Esophagus squamous epithelium (tissue), 5 donors: ENCODE results near the gene TNFRSF25. TPM values are rescaled to one million over a fixed set of nuclear protein-coding genes. Genes with fewer than 3 reads are reported as not detected.

Source experiments
- DNase-seq: peaks from one replicate; lab custom pipeline; 2025; lab: John Stamatoyannopoulos, UW
- H3K27ac ChIP-seq, 4 donors: fragments of 200-600 bp; sonication (generic); one replicate each; pipeline ENCODE4 v1.5.1; 2016 to 2019; ENCODE audit warnings: mild to moderate bottlenecking in 1 of 4
- H3K27me3 ChIP-seq, 4 donors: fragments of 200-600 bp; sonication (generic); 1 replicate in 3 of 4; 2 replicates in 1 of 4; pipeline versions ENCODE4 v1.5.1 to v1.6.0; 2017 to 2021; ENCODE audit warnings: antibody characterized with exemption in 1 of 4
- H3K36me3 ChIP-seq, 3 donors: fragments of 200-600 bp; sonication (generic); one replicate each; pipeline ENCODE4 v1.5.1; 2016 to 2019
- H3K4me1 ChIP-seq, 3 donors: fragments of 200-600 bp; sonication (generic); one replicate each; pipeline ENCODE4 v1.5.1; 2017 to 2019
- H3K4me3 ChIP-seq, 4 donors: fragments of 200-600 bp; sonication (generic); 1 replicate in 3 of 4; 2 replicates in 1 of 4; pipeline ENCODE4 v1.5.1; 2016 to 2019; ENCODE audit warnings: mild to moderate bottlenecking in 2 of 4, moderate library complexity in 1 of 4
- H3K9me3 ChIP-seq, 3 donors: fragments of 200-600 bp; sonication (generic); one replicate each; pipeline ENCODE4 v1.5.1; 2016 to 2019
- POLR2A ChIP-seq, 4 donors: fragments of 450-650 bp; IDR thresholded peaks; one replicate each; pipeline ENCODE4 v1.6.1; 2017; ENCODE audit warnings: antibody characterized with exemption in 4 of 4, mild to moderate bottlenecking in 4 of 4, moderate library complexity in 3 of 4
- WGBS, 2 donors: methylation state at CpG; one replicate each; pipeline ENCODE4 v1.1.5; 2018; 5-methylcytosine and 5-hydroxymethylcytosine counted together
- intact Hi-C: fragments of 100-400 bp; cut with DNase I; formaldehyde crosslinking; loops from one replicate; pipeline ENCODE4 v1.15.0; 2022
- total RNA-seq, 4 donors: library from RNA; depleted of rRNA; stranded (reverse); fragments of >200 nt; gene quantifications; one replicate each; pipeline ENCODE4 v1.1.0, GENCODE V29; 2016
- TF ChIP-seq, protein P1 (sequence below), 6 experiments: fragments of 450-650 bp in 4 of 6; fragments of 200-600 bp in 2 of 6; sonication (generic) in 2 of 6; IDR thresholded peaks; one replicate each; pipeline ENCODE4 v1.5.1; 2016 to 2019; ENCODE audit warnings: antibody characterized with exemption in 6 of 6, mild to moderate bottlenecking in 4 of 6, moderate library complexity in 4 of 6
- donor health status: DM: yes; HTN: yes; CAD: no.

The TNFRSF25 gene
- total RNA-seq, 4 donors from 2014 or later, result 22.1 to 47.3 (median 34.3) TPM

DNA sequence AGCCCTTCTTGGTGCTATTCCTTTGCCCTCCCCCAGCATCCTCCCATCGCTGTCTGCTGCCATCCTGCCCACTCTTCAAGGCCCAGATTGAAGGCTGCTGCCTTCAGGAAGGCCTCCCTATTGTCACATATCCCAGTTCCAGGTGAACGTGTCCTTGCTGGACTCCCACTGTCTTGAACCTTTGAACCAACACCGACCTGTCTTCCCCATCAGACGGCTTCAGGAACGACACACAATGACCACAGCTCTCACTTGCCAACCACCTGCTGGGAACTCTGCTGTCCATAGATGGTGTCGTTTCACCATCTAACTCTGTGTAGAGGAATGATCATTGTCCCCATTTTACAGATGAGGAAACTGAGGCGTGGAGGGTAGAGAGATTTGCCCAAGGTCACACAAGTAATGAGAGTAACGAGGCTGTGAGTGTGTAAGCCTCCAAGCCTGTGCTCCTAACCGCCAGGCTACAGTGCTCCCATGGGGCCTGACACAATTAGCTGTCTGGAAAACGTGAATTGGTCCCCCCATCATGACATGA, 35.4 kb upstream of the TNFRSF25 start:
- peak overlapping the region in 1 of 4 donors; percentile 44 for H3K27ac ChIP-seq
- TF ChIP-seq, protein P1, sequence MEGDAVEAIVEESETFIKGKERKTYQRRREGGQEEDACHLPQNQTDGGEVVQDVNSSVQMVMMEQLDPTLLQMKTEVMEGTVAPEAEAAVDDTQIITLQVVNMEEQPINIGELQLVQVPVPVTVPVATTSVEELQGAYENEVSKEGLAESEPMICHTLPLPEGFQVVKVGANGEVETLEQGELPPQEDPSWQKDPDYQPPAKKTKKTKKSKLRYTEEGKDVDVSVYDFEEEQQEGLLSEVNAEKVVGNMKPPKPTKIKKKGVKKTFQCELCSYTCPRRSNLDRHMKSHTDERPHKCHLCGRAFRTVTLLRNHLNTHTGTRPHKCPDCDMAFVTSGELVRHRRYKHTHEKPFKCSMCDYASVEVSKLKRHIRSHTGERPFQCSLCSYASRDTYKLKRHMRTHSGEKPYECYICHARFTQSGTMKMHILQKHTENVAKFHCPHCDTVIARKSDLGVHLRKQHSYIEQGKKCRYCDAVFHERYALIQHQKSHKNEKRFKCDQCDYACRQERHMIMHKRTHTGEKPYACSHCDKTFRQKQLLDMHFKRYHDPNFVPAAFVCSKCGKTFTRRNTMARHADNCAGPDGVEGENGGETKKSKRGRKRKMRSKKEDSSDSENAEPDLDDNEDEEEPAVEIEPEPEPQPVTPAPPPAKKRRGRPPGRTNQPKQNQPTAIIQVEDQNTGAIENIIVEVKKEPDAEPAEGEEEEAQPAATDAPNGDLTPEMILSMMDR (IDR thresholded peaks at IDR 0.05), result no peak
- H3K4me3 ChIP-seq, result no peak overlapping the region
- DNase-seq, result no peak
- H3K36me3 ChIP-seq, result no peaks in the 10 kb centered on the region
- 83 to 87% methylated on average over 8 to 9 of the region's 10 CpGs for WGBS, 2 donors
- peaks cover 0 to 23% (median 0%) of the 10 kb centered on the region in 4 donors for H3K27me3 ChIP-seq
- peaks cover 16 to 52% (median 27%) of the 10 kb centered on the region in 3 donors for H3K4me1 ChIP-seq
- intact Hi-C loops, result no loop called here
- no peaks in the 10 kb centered on the region for H3K9me3 ChIP-seq

DNA sequence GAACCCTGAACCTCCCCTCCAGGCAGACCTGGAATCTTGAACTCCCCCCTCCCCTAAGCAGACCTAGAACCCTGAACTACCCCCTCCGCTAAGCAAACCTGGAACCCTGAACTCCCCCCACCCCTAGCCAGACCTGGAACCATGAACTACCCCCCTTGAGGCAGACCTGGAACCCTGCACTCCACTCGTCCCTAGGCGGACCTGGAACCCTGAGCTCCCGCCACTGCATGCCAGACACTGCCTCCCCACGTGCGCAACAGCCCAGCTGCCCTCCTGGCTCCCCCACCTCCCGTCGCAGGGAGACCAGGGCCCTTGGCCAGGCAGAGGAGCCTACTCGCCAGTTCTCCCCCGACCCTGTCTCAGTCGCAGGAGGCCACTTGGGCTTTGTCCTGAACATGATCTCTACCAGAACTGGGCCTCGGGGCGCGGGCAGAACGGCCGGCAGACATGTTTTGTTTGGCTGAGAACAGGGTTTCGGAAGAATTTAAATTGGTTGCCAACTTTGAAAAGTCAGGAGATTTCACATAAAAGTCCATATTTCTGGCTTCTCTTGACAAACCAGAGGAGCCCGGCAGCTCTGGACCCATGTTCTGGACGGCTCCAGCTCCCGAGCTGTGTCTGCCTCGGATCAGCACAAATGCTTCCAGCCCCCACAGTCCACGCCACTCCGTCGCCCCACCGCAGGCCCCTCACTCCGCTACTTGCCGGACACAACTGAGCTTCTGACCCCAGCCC, 34.7 kb upstream of the TNFRSF25 start:
- intact Hi-C loops, result no loop called here
- no peak for DNase-seq
- Histone ChIP-seq H3K4me3 (no peak overlapping the region), H3K9me3 (no peaks in the 10 kb centered on the region), H3K27ac (no peak overlapping the region), H3K36me3 (no peaks in the 10 kb centered on the region), H3K4me1 (peaks cover 23 to 59% (median 30%) of the 10 kb centered on the region in 3 donors), H3K27me3 (peaks cover 0 to 17% (median 0%) of the 10 kb centered on the region in 4 donors)
- TF ChIP-seq POLR2A (IDR thresholded peaks at IDR 0.05), result no peak
- TF ChIP-seq, protein P1 (IDR thresholded peaks at IDR 0.05), result no peak
- WGBS, 2 donors, result 76 to 79% methylated on average over 19 to 21 of the region's 27 CpGs

DNA sequence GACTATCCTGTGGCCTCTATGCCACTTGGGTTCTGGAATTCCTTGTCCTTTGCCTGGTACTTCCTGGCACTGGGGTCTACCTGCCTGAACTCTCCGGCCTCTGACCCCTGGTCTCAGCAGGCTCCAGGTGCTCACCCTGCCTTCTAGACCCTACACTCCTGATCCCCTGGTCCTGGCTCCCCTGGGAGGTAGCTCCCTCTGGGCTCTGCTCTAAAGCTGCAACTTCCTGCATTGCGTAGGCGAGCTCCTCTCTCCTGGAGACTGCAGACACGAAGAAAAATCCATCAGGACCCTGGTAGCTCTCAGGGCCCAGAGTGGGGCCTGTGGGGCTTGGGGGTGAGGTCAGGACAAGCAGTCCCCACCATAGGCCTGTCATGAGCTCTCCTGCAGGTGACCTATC, 33.3 kb upstream of the TNFRSF25 start:
- Histone ChIP-seq H3K4me3 (no peak overlapping the region), H3K36me3 (no peaks in the 10 kb centered on the region), H3K4me1 (peaks cover 23 to 66% (median 30%) of the 10 kb centered on the region in 3 donors), H3K27ac (no peak overlapping the region), H3K27me3 (peaks cover 0 to 17% (median 0%) of the 10 kb centered on the region in 4 donors), H3K9me3 (no peaks in the 10 kb centered on the region)
- WGBS, 2 donors, result 80 to 83% methylated on average over 1 to 4 of the region's 4 CpGs
- intact Hi-C loops, result no loop called here
- TF ChIP-seq, protein P1 (IDR thresholded peaks at IDR 0.05), result no peak
- TF ChIP-seq POLR2A (IDR thresholded peaks at IDR 0.05), result no peak
- DNase-seq, result no peak

DNA sequence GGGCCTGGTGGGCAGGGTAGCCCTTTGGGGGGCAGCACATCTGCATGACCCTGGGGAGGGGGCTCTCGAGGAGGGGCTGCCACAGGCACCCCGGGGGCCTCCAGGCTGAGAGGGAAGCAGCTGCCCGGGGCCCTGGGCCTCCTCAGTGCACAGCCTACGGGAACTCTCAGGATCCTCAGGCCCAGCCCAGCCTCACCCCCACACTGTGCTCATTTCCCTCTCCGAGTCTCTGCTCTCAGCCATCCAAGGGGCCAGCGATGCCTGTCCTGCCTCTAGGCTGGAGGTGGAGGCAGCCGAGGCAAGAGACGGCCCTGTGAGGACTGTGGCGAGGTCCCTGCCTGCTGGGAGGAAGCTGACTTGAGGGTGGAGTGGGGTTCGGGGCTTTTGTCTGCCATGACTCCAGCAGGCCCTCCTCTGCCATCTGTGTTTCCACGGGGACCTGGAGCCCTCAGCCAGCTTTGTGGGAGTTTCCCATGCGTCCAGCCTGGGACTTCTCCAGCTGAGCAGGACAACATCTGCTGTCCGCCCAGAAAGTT, 32.7 kb upstream of the TNFRSF25 start:
- Histone ChIP-seq H3K4me3 (no peak overlapping the region), H3K9me3 (no peaks in the 10 kb centered on the region), H3K27ac (no peak overlapping the region), H3K4me1 (peaks cover 23 to 66% (median 30%) of the 10 kb centered on the region in 3 donors), H3K36me3 (no peaks in the 10 kb centered on the region), H3K27me3 (peaks cover 0 to 17% (median 0%) of the 10 kb centered on the region in 4 donors)
- WGBS, 2 donors, result 89% methylated on average over 3 of the region's 13 CpGs; no CpG with 5 or more reads in 1 of the 2 donors
- intact Hi-C loops, result no loop called here
- TF ChIP-seq, protein P1 (IDR thresholded peaks at IDR 0.05), result no peak
- no peak for TF ChIP-seq POLR2A (IDR thresholded peaks at IDR 0.05)
- DNase-seq, result no peak
